Measurements from ENCODE around the gene CLNK.
"Not testable (repeated sequence)": the region's sequence is repeated elsewhere in the genome, so short reads cannot be mapped to it uniquely, and the experiment has no call there.

Gene CLNK

DNA sequence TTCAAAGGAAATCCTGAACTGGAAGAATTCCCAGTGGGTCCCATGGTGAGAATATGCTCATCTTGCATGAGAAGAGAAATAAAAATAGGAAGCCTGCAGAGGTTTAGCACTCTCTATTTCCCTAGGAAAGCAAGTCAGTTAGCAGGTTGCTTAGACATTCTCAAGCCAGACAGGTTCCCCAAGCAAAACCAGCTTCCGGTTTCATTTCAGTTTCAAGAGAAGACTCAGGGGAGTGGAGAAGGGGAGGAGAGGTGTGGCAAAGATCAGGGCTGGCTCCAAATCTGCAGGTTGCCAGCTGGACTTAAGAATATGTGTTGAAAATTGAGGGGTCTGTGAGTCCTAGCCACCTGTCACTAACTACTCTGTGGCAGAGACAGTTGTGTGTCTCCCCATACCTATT is 107.5 kb downstream of the CLNK start:
- no peak overlapping the region for H3K4me3 ChIP-seq (ENCODE audit: low read depth, low read length, poor library complexity, severe bottlenecking)
- TF ChIP-seq CTCF (IDR thresholded peaks at IDR 0.05; ENCODE audit: low read length) (no peak), EZH2 (IDR thresholded peaks at IDR 0.05; ENCODE audit: borderline replicate concordance, low read length) (no peak)
- H3K27ac ChIP-seq (ENCODE audit: low read depth, low read length, poor library complexity, severe bottlenecking): no peak overlapping the region
- H3K9ac ChIP-seq (ENCODE audit: low read length): no peak overlapping the region
- H2AFZ ChIP-seq (ENCODE audit: low read length): no peak overlapping the region
- H3K4me2 ChIP-seq (ENCODE audit: low read length): no peak overlapping the region
- H3K79me2 ChIP-seq (ENCODE audit: insufficient read depth, low read length): no peaks in the 10 kb centered on the region
- H3K9me3 ChIP-seq (ENCODE audit: low read length): no peaks in the 10 kb centered on the region
- H3K27me3 ChIP-seq (ENCODE audit: insufficient read depth, low read length): no peaks in the 10 kb centered on the region
- H3K9me2 ChIP-seq (ENCODE audit: low read depth, low read length): no peaks in the 10 kb centered on the region
- H3K36me3 ChIP-seq (ENCODE audit: insufficient read depth, low read length): no peaks in the 10 kb centered on the region
- H3K4me1 ChIP-seq (ENCODE audit: insufficient read depth, low read length, severe bottlenecking): no peaks in the 10 kb centered on the region
- no peaks in the 10 kb centered on the region for H4K20me1 ChIP-seq (ENCODE audit: insufficient read depth, low read length)
- no peaks in the 10 kb centered on the region for H3F3A ChIP-seq (ENCODE audit: insufficient read depth, low read length)

- Histone ChIP-seq H3K79me2 (ENCODE audit: insufficient read depth, low read length) (no peaks in the 10 kb centered on the region), H3K4me2 (ENCODE audit: low read length) (no peak overlapping the region), H2AFZ (ENCODE audit: low read length) (no peak overlapping the region), H3K4me3 (ENCODE audit: low read depth, low read length, poor library complexity, severe bottlenecking) (no peak overlapping the region), H3K36me3 (ENCODE audit: insufficient read depth, low read length) (no peaks in the 10 kb centered on the region), H3K27me3 (ENCODE audit: insufficient read depth, low read length) (no peaks in the 10 kb centered on the region), H4K20me1 (ENCODE audit: insufficient read depth, low read length) (no peaks in the 10 kb centered on the region), H3K4me1 (ENCODE audit: insufficient read depth, low read length, severe bottlenecking) (no peaks in the 10 kb centered on the region), H3K9me3 (ENCODE audit: low read length) (no peaks in the 10 kb centered on the region), H3K9me2 (ENCODE audit: low read depth, low read length) (no peaks in the 10 kb centered on the region), H3K9ac (ENCODE audit: low read length) (no peak overlapping the region), H3K27ac (ENCODE audit: low read depth, low read length, poor library complexity, severe bottlenecking) (no peak overlapping the region), H3F3A (ENCODE audit: insufficient read depth, low read length) (no peaks in the 10 kb centered on the region)
- TF ChIP-seq CTCF (IDR thresholded peaks at IDR 0.05; ENCODE audit: low read length) (no peak), EZH2 (IDR thresholded peaks at IDR 0.05; ENCODE audit: borderline replicate concordance, low read length) (no peak)
Measured at GRCh38 chr4:10576236-10576635, 108.3 kb downstream of the CLNK start.

- Histone ChIP-seq H3F3A (ENCODE audit: insufficient read depth, low read length) (no peaks in the 10 kb centered on the region), H3K27me3 (ENCODE audit: insufficient read depth, low read length) (no peaks in the 10 kb centered on the region), H3K9me2 (ENCODE audit: low read depth, low read length) (no peaks in the 10 kb centered on the region), H3K36me3 (ENCODE audit: insufficient read depth, low read length) (no peaks in the 10 kb centered on the region), H3K4me3 (ENCODE audit: low read depth, low read length, poor library complexity, severe bottlenecking) (no peak overlapping the region), H3K4me1 (ENCODE audit: insufficient read depth, low read length, severe bottlenecking) (no peaks in the 10 kb centered on the region), H2AFZ (ENCODE audit: low read length) (no peak overlapping the region), H3K27ac (ENCODE audit: low read depth, low read length, poor library complexity, severe bottlenecking) (no peak overlapping the region), H3K9ac (ENCODE audit: low read length) (no peak overlapping the region), H3K79me2 (ENCODE audit: insufficient read depth, low read length) (no peaks in the 10 kb centered on the region), H3K4me2 (ENCODE audit: low read length) (no peak overlapping the region), H4K20me1 (ENCODE audit: insufficient read depth, low read length) (no peaks in the 10 kb centered on the region), H3K9me3 (ENCODE audit: low read length) (no peaks in the 10 kb centered on the region)
- no peak for TF ChIP-seq EZH2 (IDR thresholded peaks at IDR 0.05; ENCODE audit: borderline replicate concordance, low read length)
- TF ChIP-seq CTCF (IDR thresholded peaks at IDR 0.05; ENCODE audit: low read length): no peak
Measured at GRCh38 chr4:10575414-10575813, 109.2 kb downstream of the CLNK start.

DNA sequence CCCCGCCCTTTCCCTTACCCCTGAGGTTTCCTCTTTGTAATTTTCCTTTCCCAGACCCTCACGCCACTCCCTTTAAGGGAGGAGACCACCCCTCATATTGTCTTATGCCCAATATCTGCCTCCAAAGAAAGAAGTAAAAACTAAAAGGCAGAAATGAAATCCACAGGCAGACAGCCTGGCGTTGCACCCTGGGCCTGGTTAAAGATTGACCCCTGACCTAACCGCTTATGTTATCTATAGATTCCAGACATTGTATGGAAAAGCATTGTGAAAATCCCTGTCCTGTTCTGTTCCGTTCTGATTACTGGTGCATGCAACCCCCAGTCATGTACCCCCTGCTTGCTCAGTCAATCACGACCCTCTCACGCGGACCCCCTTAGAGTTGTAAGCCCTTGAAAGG is 110.0 kb downstream of the CLNK start:
- H3K4me3 ChIP-seq (ENCODE audit: low read depth, low read length, poor library complexity, severe bottlenecking); H3K79me2 ChIP-seq (ENCODE audit: insufficient read depth, low read length); H3K4me1 ChIP-seq (ENCODE audit: insufficient read depth, low read length, severe bottlenecking); H3F3A ChIP-seq (ENCODE audit: insufficient read depth, low read length); H3K4me2 ChIP-seq (ENCODE audit: low read length); H3K27me3 ChIP-seq (ENCODE audit: insufficient read depth, low read length); H3K36me3 ChIP-seq (ENCODE audit: insufficient read depth, low read length); H3K9me2 ChIP-seq (ENCODE audit: low read depth, low read length); H3K27ac ChIP-seq (ENCODE audit: low read depth, low read length, poor library complexity, severe bottlenecking); H3K9me3 ChIP-seq (ENCODE audit: low read length); H4K20me1 ChIP-seq (ENCODE audit: insufficient read depth, low read length); H3K9ac ChIP-seq (ENCODE audit: low read length); H2AFZ ChIP-seq (ENCODE audit: low read length): not testable (repeated sequence)

Measured in OCI-LY1 (cell line).